Retinal pigment epithelial cell (primary cell): ENCODE data around the gene C6orf15.

ENCODE experiments used
- DNase-seq: peaks from one replicate; pipeline ENCODE4 v3.0.0-alpha.2; 2010; ENCODE audit warnings: low read depth
- H3K4me3 ChIP-seq: 2 replicates; pipeline ENCODE4 v1.5.1; 2011; ENCODE audit warnings: mild to moderate bottlenecking, low read length, control low read depth, moderate library complexity
- CTCF ChIP-seq: conservative IDR thresholded peaks from 2 replicates; pipeline ENCODE4 v1.5.1; 2011; ENCODE audit warnings: low read depth, low read length, control low read depth, inconsistent platforms

Gene C6orf15

GRCh38 chr6:31130751-31131150 lies 18.4 kb upstream of the C6orf15 start:
- no peak for DNase-seq
- no peak for TF ChIP-seq CTCF
- H3K4me3 ChIP-seq = no peak overlapping the region

- no peak for TF ChIP-seq CTCF
- no peak overlapping the region for H3K4me3 ChIP-seq
- no peak for DNase-seq
Measured at GRCh38 chr6:31129130-31129529, 16.8 kb upstream of the C6orf15 start.

GRCh38 chr6:31128093-31128676 lies 15.8 kb upstream of the C6orf15 start:
- no peak overlapping the region for H3K4me3 ChIP-seq
- TF ChIP-seq CTCF = peak; percentile 92
- no peak for DNase-seq

- DNase-seq = no peak
- TF ChIP-seq CTCF = no peak
- H3K4me3 ChIP-seq = no peak overlapping the region
Measured at GRCh38 chr6:31126396-31127175, 14.2 kb upstream of the C6orf15 start.

GRCh38 chr6:31125586-31126363 lies 13.4 kb upstream of the C6orf15 start:
- H3K4me3 ChIP-seq = no peak overlapping the region
- no peak for DNase-seq
- TF ChIP-seq CTCF = no peak

- no peak overlapping the region for H3K4me3 ChIP-seq
- DNase-seq = no peak
- TF ChIP-seq CTCF = no peak
Measured at GRCh38 chr6:31125162-31125561, 12.8 kb upstream of the C6orf15 start.
